GM13977 (cell line): ENCODE measurements around the gene LTBP1.

Source experiments
- DNase-seq: peaks from one replicate; pipeline ENCODE4 v3.0.0; 2012; ENCODE audit warnings: low spot score
- in situ Hi-C: fragments of 300-500 bp; cut with MboI; formaldehyde crosslinking; loops from one replicate; pipeline ENCODE4 v1.12.0; 2022; ENCODE audit warnings: low sequenced_read_pairs, low pct_unique_long_range_greater_than_20kb, mixed read lengths, inconsistent platforms; ENCODE audit not compliant: unreplicated experiment
- TF ChIP-seq, protein P1 (sequence below): IDR thresholded peaks from 2 replicates; pipeline ENCODE4 v1.5.1; 2012; ENCODE audit warnings: mild to moderate bottlenecking, control low read depth; ENCODE audit not compliant: insufficient read depth; ENCODE audit errors: extremely low read depth, missing control alignments

Gene LTBP1

GRCh38 chr2:33130054-33130447, 183.3 kb downstream of the LTBP1 start:
- TF ChIP-seq, protein P1, sequence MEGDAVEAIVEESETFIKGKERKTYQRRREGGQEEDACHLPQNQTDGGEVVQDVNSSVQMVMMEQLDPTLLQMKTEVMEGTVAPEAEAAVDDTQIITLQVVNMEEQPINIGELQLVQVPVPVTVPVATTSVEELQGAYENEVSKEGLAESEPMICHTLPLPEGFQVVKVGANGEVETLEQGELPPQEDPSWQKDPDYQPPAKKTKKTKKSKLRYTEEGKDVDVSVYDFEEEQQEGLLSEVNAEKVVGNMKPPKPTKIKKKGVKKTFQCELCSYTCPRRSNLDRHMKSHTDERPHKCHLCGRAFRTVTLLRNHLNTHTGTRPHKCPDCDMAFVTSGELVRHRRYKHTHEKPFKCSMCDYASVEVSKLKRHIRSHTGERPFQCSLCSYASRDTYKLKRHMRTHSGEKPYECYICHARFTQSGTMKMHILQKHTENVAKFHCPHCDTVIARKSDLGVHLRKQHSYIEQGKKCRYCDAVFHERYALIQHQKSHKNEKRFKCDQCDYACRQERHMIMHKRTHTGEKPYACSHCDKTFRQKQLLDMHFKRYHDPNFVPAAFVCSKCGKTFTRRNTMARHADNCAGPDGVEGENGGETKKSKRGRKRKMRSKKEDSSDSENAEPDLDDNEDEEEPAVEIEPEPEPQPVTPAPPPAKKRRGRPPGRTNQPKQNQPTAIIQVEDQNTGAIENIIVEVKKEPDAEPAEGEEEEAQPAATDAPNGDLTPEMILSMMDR, result no peak
- DNase-seq, result no peak
- in situ Hi-C loops, result no loop called here

DNA sequence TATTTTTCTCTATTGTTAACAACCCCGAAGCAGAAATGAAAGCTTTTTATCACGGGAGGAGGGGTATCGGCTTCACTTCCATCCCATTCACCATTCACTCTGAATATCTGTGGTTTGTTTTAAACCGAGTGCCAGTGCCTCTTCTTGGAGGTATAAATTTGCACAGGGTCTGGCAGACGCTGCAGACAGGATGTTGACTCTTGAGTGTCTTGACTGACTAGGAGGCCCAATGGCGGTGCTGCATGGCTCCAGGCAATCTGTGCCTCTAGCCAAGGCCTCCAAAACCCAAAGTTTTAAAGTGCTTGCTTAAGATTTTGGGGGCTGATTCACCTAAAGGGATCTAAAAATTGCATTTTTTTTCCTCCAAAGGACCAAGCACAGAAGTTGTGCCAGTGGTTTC, 183.8 kb downstream of the LTBP1 start:
- TF ChIP-seq, protein P1, result no peak
- DNase-seq, result no peak
- in situ Hi-C loops, result no loop called here

GRCh38 chr2:33131111-33131510, 184.4 kb downstream of the LTBP1 start:
- TF ChIP-seq, protein P1, result no peak
- in situ Hi-C loops, result no loop called here
- DNase-seq, result no peak

DNA sequence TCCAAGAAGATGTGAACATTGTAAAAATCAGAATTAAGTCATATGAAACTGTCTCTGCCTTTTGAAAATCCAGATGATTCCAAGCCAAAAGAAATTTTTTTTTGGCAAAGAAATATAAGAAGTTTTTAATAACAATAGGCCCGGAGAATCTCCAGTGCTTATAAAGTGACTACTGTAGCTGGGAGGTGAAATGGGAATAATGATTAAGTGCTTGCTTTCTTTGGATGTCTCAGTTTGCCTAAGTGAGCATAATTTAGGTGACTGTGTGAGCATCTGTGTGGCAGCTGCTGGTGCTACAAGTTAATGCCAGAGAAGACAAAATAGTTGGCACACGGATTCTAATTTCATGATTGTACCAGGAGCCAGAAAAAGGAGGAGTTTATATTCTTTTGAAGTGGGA, 185.0 kb downstream of the LTBP1 start:
- in situ Hi-C loops, result no loop called here
- TF ChIP-seq, protein P1, result no peak
- no peak for DNase-seq

DNA sequence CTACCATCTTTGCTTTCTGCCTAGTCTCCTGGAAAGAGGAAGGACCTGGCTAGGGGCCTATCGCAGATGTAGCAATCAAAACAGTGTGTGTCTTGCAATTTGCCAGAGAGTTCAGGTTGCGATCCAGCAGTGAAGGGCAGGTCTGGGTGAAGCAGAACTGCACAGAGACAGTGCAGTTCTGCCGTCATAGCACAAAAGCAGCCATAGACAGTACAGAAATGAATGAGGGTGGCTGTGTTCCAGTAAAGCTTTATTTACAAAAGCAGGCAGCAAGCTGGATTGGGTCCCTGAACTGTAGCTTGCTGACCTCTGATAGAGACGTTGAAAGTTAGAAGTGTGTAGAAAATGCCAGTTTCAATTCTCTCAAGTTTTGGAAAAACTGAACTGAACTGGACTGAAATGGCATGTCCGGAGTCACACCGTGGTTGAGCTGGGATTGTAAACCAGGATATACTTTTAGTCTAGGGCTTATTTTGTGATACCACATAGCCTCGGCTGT, 186.8 kb downstream of the LTBP1 start:
- TF ChIP-seq, protein P1, result no peak
- no peak for DNase-seq
- in situ Hi-C loops, result no loop called here

GRCh38 chr2:33134086-33134771, 187.5 kb downstream of the LTBP1 start:
- in situ Hi-C loops, result no loop called here
- TF ChIP-seq, protein P1, result no peak
- DNase-seq, result no peak
